PC-3 (cell line): ENCODE measurements around the gene APOA4.

ENCODE experiments used
- CTCF ChIP-seq: fragments of 300-600 bp; sonication (generic); conservative IDR thresholded peaks from 2 replicates; pipeline ENCODE4 v1.5.1; 2017; ENCODE audit warnings: antibody characterized with exemption, low read depth, mild to moderate bottlenecking, low read length
- EZH2 ChIP-seq: fragments of 300-600 bp; sonication (generic); IDR thresholded peaks from one replicate; pipeline ENCODE4 v1.6.1; 2017; ENCODE audit warnings: antibody characterized with exemption, mild to moderate bottlenecking, low read length; ENCODE audit not compliant: unreplicated experiment
- EZH2phosphoT487 ChIP-seq: fragments of 300-600 bp; sonication (generic); IDR thresholded peaks from 2 replicates; pipeline ENCODE4 v1.6.1; 2018; ENCODE audit warnings: mild to moderate bottlenecking, antibody characterized with exemption, low read length, borderline replicate concordance

- TF ChIP-seq CTCF (no peak), EZH2phosphoT487 (no peak), EZH2 (no peak)
Measured at GRCh38 chr11:116831790-116832349, 8.8 kb upstream of the APOA4 start.
